MCF 10A (cell line): ENCODE results near the gene PDZD4. TPM values are rescaled to one million over a fixed set of nuclear protein-coding genes. Genes with fewer than 3 reads are reported as not detected.

Experiments used
- BruUV-seq: library from RNA; stranded (reverse); fragments of 400-500 nt; replicated peaks from 2 replicates; lab custom pipeline; 2021; lab: Mats Ljungman, UMichigan
- CTCF ChIA-PET: fragments of 300-600 bp; sonication (Branson Sonifier 250); formaldehyde crosslinking; extraction: SDS; loops from one replicate; lab custom pipeline; 2021; ENCODE audit warnings: antibody characterized with exemption, inconsistent platforms; lab: Yijun Ruan, JAX
- POLR2A ChIA-PET: fragments of 300-600, 350-650 bp; sonication (Branson Sonifier 250); formaldehyde crosslinking; extraction: SDS; loops from one replicate; lab custom pipeline; 2020; ENCODE audit warnings: antibody characterized with exemption, inconsistent platforms; lab: Yijun Ruan, JAX
- DNase-seq: peaks from one replicate; pipeline ENCODE4 v3.0.0-alpha.2; 2018; ENCODE audit not compliant: unreplicated experiment
- H3K27ac Mint-ChIP-seq: one replicate; pipeline ENCODE4 v1.8.0; 2022; ENCODE audit warnings: mild to moderate bottlenecking, low read depth, mixed read lengths; ENCODE audit not compliant: unreplicated experiment
- H3K27me3 Mint-ChIP-seq: one replicate; pipeline ENCODE4 v1.8.0; 2022; ENCODE audit warnings: mixed read lengths; ENCODE audit not compliant: insufficient read depth, unreplicated experiment
- H3K36me3 Mint-ChIP-seq: one replicate; pipeline ENCODE4 v1.8.0; 2022; ENCODE audit warnings: mild to moderate bottlenecking, moderate library complexity, mixed read lengths; ENCODE audit not compliant: insufficient read depth, unreplicated experiment
- H3K4me1 Mint-ChIP-seq: one replicate; pipeline ENCODE4 v1.8.0; 2022; ENCODE audit warnings: mixed read lengths; ENCODE audit not compliant: insufficient read depth, unreplicated experiment
- H3K4me3 Mint-ChIP-seq: one replicate; pipeline ENCODE4 v1.8.0; 2022; ENCODE audit warnings: mild to moderate bottlenecking, moderate library complexity, mixed read lengths; ENCODE audit not compliant: unreplicated experiment
- H3K9me3 Mint-ChIP-seq: one replicate; pipeline ENCODE4 v1.8.0; 2022; ENCODE audit warnings: mixed read lengths; ENCODE audit not compliant: unreplicated experiment
- intact Hi-C: fragments of 100-400 bp; cut with micrococcal nuclease; formaldehyde crosslinking; loops from 2 replicates; pipeline ENCODE4 v1.14.1; 2022
- total RNA-seq: library from RNA; stranded (reverse); gene quantifications from 2 replicates; pipeline ENCODE4 v1.2.3, GENCODE V29; 2022
- TF ChIP-seq, protein P1 (sequence below): fragments of 200-600 bp; IDR thresholded peaks from one replicate; pipeline ENCODE4 v1.8.0; 2022; ENCODE audit warnings: antibody characterized with exemption, mild to moderate bottlenecking; ENCODE audit not compliant: unreplicated experiment

PDZD4 gene
- total RNA-seq, 1 experiment from 2014 or later: not detected

DNA sequence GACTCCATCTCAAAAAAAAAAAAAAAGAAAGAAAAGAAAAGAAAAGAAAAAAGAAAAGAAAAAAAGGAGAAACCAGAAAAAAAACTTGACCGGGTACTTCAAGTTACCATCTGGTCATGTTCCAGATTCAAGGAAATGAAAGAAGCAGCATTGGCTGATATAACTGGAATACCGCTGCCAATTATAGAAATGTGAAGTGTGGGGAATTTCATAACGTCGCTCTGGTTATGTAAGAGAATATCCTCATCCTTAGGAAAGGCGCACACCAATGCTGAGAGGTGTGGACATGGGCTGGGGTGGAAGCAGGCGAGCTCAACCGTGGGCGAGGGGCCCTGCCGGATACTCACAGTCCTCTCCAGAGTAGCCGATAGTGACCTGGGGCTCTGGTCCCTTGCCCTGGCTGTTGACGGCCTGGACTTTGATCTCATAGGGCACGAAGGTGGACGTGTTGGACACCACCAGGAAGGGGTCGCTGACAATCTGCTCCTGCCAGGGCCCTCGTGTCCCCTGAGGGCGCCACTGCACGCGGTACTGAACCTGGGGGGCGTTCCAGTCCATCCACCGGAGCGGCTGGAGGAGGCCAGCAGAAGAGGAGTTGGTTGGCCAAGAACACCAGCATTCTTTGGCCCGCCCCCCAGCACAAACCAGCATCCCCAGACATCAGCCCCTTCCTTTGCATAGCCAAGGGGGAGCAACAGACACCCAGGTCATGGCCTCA, 36.1 kb upstream of the PDZD4 start:
- no peak overlapping the region for H3K27ac Mint-ChIP-seq
- BruUV-seq: no TSS peak
- CTCF ChIA-PET: interaction anchor here (0.6 kb wide), 1 partner anchor 79 kb away, joined by 3 read pairs; no protein-coding TSS in a partner anchor

DNA sequence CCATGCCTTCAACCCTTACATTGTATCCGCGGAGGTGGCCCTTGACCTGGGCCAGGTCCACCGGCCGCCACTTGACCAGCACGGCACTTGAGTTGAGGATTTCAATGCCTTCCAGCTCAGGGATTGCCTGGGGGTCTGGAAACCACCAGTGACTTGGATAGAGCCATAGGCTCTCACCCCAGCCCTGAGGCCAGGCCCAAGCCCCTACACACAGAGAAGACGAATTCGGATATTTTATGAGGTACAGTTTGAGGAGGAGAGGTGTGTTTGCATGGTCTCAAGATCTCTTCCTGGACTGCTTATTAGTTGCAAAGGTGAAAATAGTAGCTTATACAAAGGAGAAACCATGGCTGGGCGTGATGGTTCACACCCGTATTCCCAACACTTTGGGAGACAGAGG, 35.3 kb upstream of the PDZD4 start:
- POLR2A ChIA-PET: no interaction called here
- BruUV-seq: no TSS peak
- H3K9me3 Mint-ChIP-seq: no peaks in the 10 kb centered on the region
- no peak for DNase-seq
- H3K36me3 Mint-ChIP-seq: peaks cover 7% of the 10 kb centered on the region
- no peak overlapping the region for H3K4me3 Mint-ChIP-seq
- peaks cover 5% of the 10 kb centered on the region for H3K27me3 Mint-ChIP-seq
- H3K4me1 Mint-ChIP-seq: no peaks in the 10 kb centered on the region
- intact Hi-C loops: no loop called here
- TF ChIP-seq, protein P1, sequence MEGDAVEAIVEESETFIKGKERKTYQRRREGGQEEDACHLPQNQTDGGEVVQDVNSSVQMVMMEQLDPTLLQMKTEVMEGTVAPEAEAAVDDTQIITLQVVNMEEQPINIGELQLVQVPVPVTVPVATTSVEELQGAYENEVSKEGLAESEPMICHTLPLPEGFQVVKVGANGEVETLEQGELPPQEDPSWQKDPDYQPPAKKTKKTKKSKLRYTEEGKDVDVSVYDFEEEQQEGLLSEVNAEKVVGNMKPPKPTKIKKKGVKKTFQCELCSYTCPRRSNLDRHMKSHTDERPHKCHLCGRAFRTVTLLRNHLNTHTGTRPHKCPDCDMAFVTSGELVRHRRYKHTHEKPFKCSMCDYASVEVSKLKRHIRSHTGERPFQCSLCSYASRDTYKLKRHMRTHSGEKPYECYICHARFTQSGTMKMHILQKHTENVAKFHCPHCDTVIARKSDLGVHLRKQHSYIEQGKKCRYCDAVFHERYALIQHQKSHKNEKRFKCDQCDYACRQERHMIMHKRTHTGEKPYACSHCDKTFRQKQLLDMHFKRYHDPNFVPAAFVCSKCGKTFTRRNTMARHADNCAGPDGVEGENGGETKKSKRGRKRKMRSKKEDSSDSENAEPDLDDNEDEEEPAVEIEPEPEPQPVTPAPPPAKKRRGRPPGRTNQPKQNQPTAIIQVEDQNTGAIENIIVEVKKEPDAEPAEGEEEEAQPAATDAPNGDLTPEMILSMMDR: no peak
- no peak overlapping the region for H3K27ac Mint-ChIP-seq
- CTCF ChIA-PET: no interaction called here

More for the DNA sequence above, 36.1 kb upstream of the PDZD4 start:
- intact Hi-C loops: no loop called here
- TF ChIP-seq, protein P1: no peak
- no peaks in the 10 kb centered on the region for H3K27me3 Mint-ChIP-seq
- peaks cover 7% of the 10 kb centered on the region for H3K36me3 Mint-ChIP-seq
- POLR2A ChIA-PET: no interaction called here
- H3K4me3 Mint-ChIP-seq: no peak overlapping the region
- no peak for DNase-seq
- H3K9me3 Mint-ChIP-seq: no peaks in the 10 kb centered on the region
- H3K4me1 Mint-ChIP-seq: no peaks in the 10 kb centered on the region

DNA sequence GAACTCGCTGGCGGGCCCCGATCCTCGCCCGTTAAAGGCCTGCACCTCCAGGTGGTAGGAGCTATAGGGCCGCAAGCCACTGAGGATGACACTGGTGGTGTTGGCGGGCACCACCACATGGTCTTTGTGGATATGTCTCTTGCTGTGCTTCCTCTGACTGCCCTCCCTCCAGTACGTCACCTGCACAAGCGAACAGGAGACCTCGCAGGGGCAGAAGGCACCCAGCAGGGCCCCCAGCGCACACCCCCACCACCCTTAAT, 34.9 kb upstream of the PDZD4 start:
- intact Hi-C loops: no loop called here
- Mint-ChIP-seq H3K27me3 (peaks cover 9% of the 10 kb centered on the region), H3K4me3 (no peak overlapping the region), H3K9me3 (no peaks in the 10 kb centered on the region), H3K4me1 (no peaks in the 10 kb centered on the region), H3K27ac (no peak overlapping the region), H3K36me3 (peaks cover 7% of the 10 kb centered on the region)
- ChIA-PET CTCF (no interaction called here), POLR2A (no interaction called here)
- no peak for DNase-seq
- no TSS peak for BruUV-seq
- TF ChIP-seq, protein P1: no peak

DNA sequence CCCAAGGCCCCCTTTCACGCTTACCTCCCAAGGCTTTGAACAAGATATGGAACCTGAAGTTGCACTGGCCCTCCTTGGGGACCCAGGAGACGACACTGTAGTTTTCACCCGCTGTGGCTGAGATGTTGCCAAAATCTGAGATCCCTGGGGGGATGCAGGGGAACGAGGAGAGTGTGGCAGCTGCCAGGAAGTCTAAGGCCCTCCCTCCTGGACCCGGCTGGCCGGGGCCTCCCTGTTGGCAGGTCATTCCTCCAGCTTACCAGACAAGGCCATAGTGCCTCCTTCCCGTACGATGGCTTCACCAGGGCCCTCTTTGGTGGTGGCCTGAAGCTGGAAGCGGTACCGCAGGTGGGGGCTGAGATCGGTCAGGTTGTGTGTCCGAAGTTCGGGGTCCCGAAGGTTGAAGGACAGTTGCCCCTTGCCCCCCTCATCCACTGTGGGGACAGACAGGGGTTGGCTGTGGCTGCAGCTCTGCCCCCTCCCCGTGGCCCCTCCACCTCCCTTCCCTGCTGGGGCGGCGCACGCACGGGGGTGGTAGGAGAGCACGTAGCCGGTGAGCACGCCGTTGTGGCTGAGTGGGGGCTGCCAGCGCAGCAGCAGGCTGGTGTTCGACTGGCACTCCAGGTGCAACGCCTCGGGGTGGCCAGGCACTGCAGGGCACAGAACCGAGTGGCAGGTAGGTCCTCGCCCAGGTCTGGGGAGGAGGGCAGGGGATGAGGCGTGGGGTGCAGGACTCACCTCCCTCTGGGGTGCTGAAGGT, 34.4 kb upstream of the PDZD4 start:
- H3K9me3 Mint-ChIP-seq: peaks cover under 1% of the 10 kb centered on the region
- no peak overlapping the region for H3K27ac Mint-ChIP-seq
- no peaks in the 10 kb centered on the region for H3K4me1 Mint-ChIP-seq
- BruUV-seq: no TSS peak
- ChIA-PET CTCF (no interaction called here), POLR2A (no interaction called here)
- H3K27me3 Mint-ChIP-seq: peaks cover 14% of the 10 kb centered on the region
- H3K36me3 Mint-ChIP-seq: peaks cover 7% of the 10 kb centered on the region
- intact Hi-C loops: no loop called here
- no peak for DNase-seq
- no peak overlapping the region for H3K4me3 Mint-ChIP-seq
- TF ChIP-seq, protein P1: no peak
